IMR-90 (cell line): ENCODE measurements around the gene PSPH. TPM values are rescaled to one million over a fixed set of nuclear protein-coding genes. Genes with fewer than 3 reads are reported as not detected.
"Not testable (repeated sequence)": the region's sequence is repeated elsewhere in the genome, so short reads cannot be mapped to it uniquely, and the experiment has no call there.

Source experiments
- ATAC-seq: fragments of 200-7000 bp; cut with Tn5 transposase; 2 replicates; pipeline ENCODE4 v1.9.1; 2020; ENCODE audit warnings: low read depth, mild to moderate bottlenecking, moderate library complexity
- BruUV-seq: library from RNA; stranded (reverse); fragments of 400-500 nt; replicated peaks from 2 replicates; lab custom pipeline; 2021; lab: Mats Ljungman, UMichigan
- CTCF ChIA-PET: fragments of 300-600 bp; formaldehyde crosslinking; extraction: SDS; loops from one replicate; lab custom pipeline; 2021; ENCODE audit warnings: antibody characterized with exemption; lab: Yijun Ruan, JAX
- POLR2A ChIA-PET: fragments of 300-600 bp; sonication (Branson Sonifier 250); formaldehyde crosslinking; loops from one replicate; lab custom pipeline; 2022; ENCODE audit warnings: antibody characterized with exemption; ENCODE audit not compliant: unreplicated experiment; lab: Charles Lee
- DNase-seq: peaks from one replicate; pipeline ENCODE4 v3.0.0; 2013
- H2AFZ ChIP-seq: replicated peaks from 2 replicates; pipeline ENCODE3; 2013; ENCODE audit warnings: low read length, mild to moderate bottlenecking; ENCODE audit not compliant: poor library complexity
- H2AK5ac ChIP-seq: 2 replicates; pipeline ENCODE4 v1.6.1; 2013; ENCODE audit warnings: low read depth, low read length, inconsistent platforms
- H2AK9ac ChIP-seq: replicated peaks from 2 replicates; pipeline ENCODE3; 2013; ENCODE audit warnings: mild to moderate bottlenecking, low read depth, low read length, moderate library complexity; ENCODE audit not compliant: poor library complexity
- H2BK120ac ChIP-seq: 2 replicates; pipeline ENCODE4 v1.6.1; 2013; ENCODE audit warnings: low read depth, low read length, inconsistent platforms
- H2BK15ac ChIP-seq: 3 replicates; pipeline ENCODE4 v1.6.1; 2013; ENCODE audit warnings: low read depth, low read length, inconsistent platforms
- H2BK20ac ChIP-seq: 2 replicates; pipeline ENCODE4 v1.6.1; 2013; ENCODE audit warnings: low read depth, mild to moderate bottlenecking, inconsistent platforms, low read length, moderate library complexity
- H2BK5ac ChIP-seq: 2 replicates; pipeline ENCODE4 v1.6.1; 2013; ENCODE audit warnings: mild to moderate bottlenecking, low read depth, low read length, inconsistent platforms; ENCODE audit not compliant: poor library complexity, severe bottlenecking
- H3K14ac ChIP-seq: replicated peaks from 2 replicates; pipeline ENCODE4 v1.6.1; 2013; ENCODE audit warnings: low read depth, low read length, inconsistent platforms
- H3K18ac ChIP-seq: 2 replicates; pipeline ENCODE4 v1.6.1; 2013; ENCODE audit warnings: low read depth, low read length, control low read depth
- H3K23ac ChIP-seq: 2 replicates; pipeline ENCODE4 v1.6.1; 2013; ENCODE audit warnings: low read depth, low read length, inconsistent platforms
- H3K27ac ChIP-seq: 2 replicates; pipeline ENCODE4 v1.5.1; 2013; ENCODE audit warnings: mild to moderate bottlenecking, control low read depth, low read length; ENCODE audit not compliant: insufficient read depth
- H3K27me3 ChIP-seq: 2 replicates; pipeline ENCODE4 v1.6.1; 2013; ENCODE audit warnings: low read length; ENCODE audit not compliant: control insufficient read depth, insufficient read depth
- H3K36me3 ChIP-seq: 2 replicates; pipeline ENCODE4 v1.6.1; 2013; ENCODE audit warnings: low read length, mixed read lengths; ENCODE audit not compliant: control insufficient read depth, insufficient read depth
- H3K4ac ChIP-seq: 2 replicates; pipeline ENCODE4 v1.6.1; 2013; ENCODE audit warnings: low read depth, low read length, inconsistent platforms
- H3K4me1 ChIP-seq: 2 replicates; pipeline ENCODE4 v1.6.1; 2013; ENCODE audit warnings: low read length, mixed read lengths; ENCODE audit not compliant: control insufficient read depth, insufficient read depth
- H3K4me2 ChIP-seq: 2 replicates; pipeline ENCODE4 v1.6.1; 2013; ENCODE audit warnings: low read depth, mild to moderate bottlenecking, control low read depth, low read length, moderate library complexity
- H3K4me3 ChIP-seq: 2 replicates; pipeline ENCODE4 v1.5.1; 2013; ENCODE audit warnings: low read depth, mild to moderate bottlenecking, control low read depth, low read length, moderate library complexity; ENCODE audit not compliant: insufficient read depth
- H3K56ac ChIP-seq: 2 replicates; pipeline ENCODE4 v1.6.1; 2013; ENCODE audit warnings: low read length, inconsistent platforms; ENCODE audit not compliant: insufficient read depth; ENCODE audit errors: extremely low read depth
- H3K79me1 ChIP-seq, 2 experiments: 2 replicates each; pipeline ENCODE4 v1.6.1; 2013; ENCODE audit warnings: low read length in 2 of 2, inconsistent platforms in 1 of 2, low read depth in 1 of 2
- H3K9ac ChIP-seq: 2 replicates; pipeline ENCODE4 v1.6.1; 2013; ENCODE audit warnings: low read depth, low read length, control low read depth
- H3K9me1 ChIP-seq: 2 replicates; pipeline ENCODE4 v1.6.1; 2013; ENCODE audit warnings: low read length, inconsistent platforms; ENCODE audit not compliant: insufficient read depth
- H3K9me3 ChIP-seq: 2 replicates; pipeline ENCODE4 v1.6.1; 2013; ENCODE audit warnings: low read length; ENCODE audit not compliant: control insufficient read depth, insufficient read depth
- H4K20me1 ChIP-seq: 2 replicates; pipeline ENCODE4 v1.6.1; 2013; ENCODE audit warnings: low read length, inconsistent platforms; ENCODE audit not compliant: insufficient read depth
- H4K5ac ChIP-seq: 2 replicates; pipeline ENCODE4 v1.6.1; 2013; ENCODE audit warnings: mild to moderate bottlenecking, low read depth, low read length, control low read depth
- H4K8ac ChIP-seq, 2 experiments: 2 replicates each; pipeline ENCODE4 v1.6.1; 2013; ENCODE audit warnings: low read depth in 2 of 2, low read length in 2 of 2, control low read depth in 1 of 2, inconsistent platforms in 1 of 2
- H4K91ac ChIP-seq: 2 replicates; pipeline ENCODE4 v1.6.1; 2013; ENCODE audit warnings: low read depth, low read length, inconsistent platforms; ENCODE audit not compliant: insufficient read depth
- whole genome bisulfite sequencing, 2 experiments: methylation state at CpG; one replicate each; pipeline versions ENCODE4 v1.1.5 to v1.1.7; 2013; ENCODE audit warnings: missing lambda C conversion rate in 2 of 2; ENCODE audit not compliant: insufficient read length in 1 of 2; ENCODE audit errors: extremely low coverage in 2 of 2; 5-methylcytosine and 5-hydroxymethylcytosine counted together
- dilution Hi-C: fragments of 300-500 bp; cut with HindIII; formaldehyde crosslinking; loops from one replicate; pipeline ENCODE4 v1.14.3; 2018; ENCODE audit warnings: low sequenced_read_pairs; ENCODE audit not compliant: unreplicated experiment
- in situ Hi-C: fragments of 300-500 bp; cut with MboI; formaldehyde crosslinking; loops from 3 replicates; pipeline ENCODE4 v1.14.3; 2019; ENCODE audit warnings: low sequenced_read_pairs, inconsistent platforms, mixed read lengths
- intact Hi-C: fragments of 100-400 bp; cut with micrococcal nuclease; formaldehyde crosslinking; loops from 2 replicates; pipeline ENCODE4 v1.10.0; 2022
- polyA plus RNA-seq, 3 experiments: library from polyadenylated mRNA; depleted of rRNA; stranded (reverse); fragments of >200 nt; gene quantifications; 2 replicates each; pipeline ENCODE4 v1.2.3, GENCODE V29; 2012; ENCODE audit warnings: low replicate concordance in 1 of 3
- total RNA-seq: library from RNA; depleted of rRNA; stranded (reverse); fragments of >200 nt; gene quantifications from 2 replicates; pipeline ENCODE4 v1.2.3, GENCODE V29; 2012

The PSPH gene
- total and polyA plus RNA-seq, 2 of the 4 experiments (the other 2 are of a cell fraction), result 31.8 to 48.4 TPM

- H3K56ac ChIP-seq, H2AK9ac ChIP-seq, H3K23ac ChIP-seq, H2BK20ac ChIP-seq, H3K14ac ChIP-seq, POLR2A ChIA-PET, H3K4me3 ChIP-seq, H3K79me1 ChIP-seq, H3K4me1 ChIP-seq, H2BK120ac ChIP-seq, H3K4ac ChIP-seq, H2BK5ac ChIP-seq, H2BK15ac ChIP-seq, H3K4me2 ChIP-seq, H4K91ac ChIP-seq, H3K27ac ChIP-seq, intact Hi-C loops, H2AK5ac ChIP-seq, H3K27me3 ChIP-seq, DNase-seq, H2AFZ ChIP-seq, dilution Hi-C loops, H3K9me3 ChIP-seq, H4K5ac ChIP-seq, ATAC-seq, H3K18ac ChIP-seq, H4K20me1 ChIP-seq, CTCF ChIA-PET, H3K9me1 ChIP-seq, H4K8ac ChIP-seq, BruUV-seq, H3K9ac ChIP-seq: not testable (repeated sequence)
- H3K36me3 ChIP-seq, result peaks cover 21% of the 10 kb centered on the region; the same call in 1 of the 2 replicates
- WGBS, 2 experiments, result 96% methylated on average over 15 of the region's 28 CpGs; no CpG with 5 or more reads in 1 of the 2 experiments
- in situ Hi-C loops, result loop anchor here (25.0 kb wide), 2 partner anchors 794 to 1319 kb away; partner anchors contain the start of gene SEC61G
Observed at GRCh38 chr7:56080726-56081435, 29.6 kb upstream of the PSPH start.
